GM18520 (cell line): ENCODE data around the gene SSBP2.

Source experiments
- ATAC-seq: cut with Tn5 transposase; IDR thresholded peaks from one replicate; pipeline ENCODE4 v1.9.1; 2021; ENCODE audit not compliant: unreplicated experiment

Gene SSBP2

GRCh38 chr5:81751009-81751835, at the start of gene SSBP2:
Gene SSBP2, minus strand, starts transcription at chr5:81751097. Its CDS starts 55 bp downstream, at chr5:81751042.
- peak; percentile 67 for ATAC-seq

GRCh38 chr5:81795666-81796065, 44.8 kb upstream of the SSBP2 start:
- ATAC-seq = no peak

GRCh38 chr5:81794226-81794625, 43.3 kb upstream of the SSBP2 start:
- ATAC-seq = no peak

GRCh38 chr5:81790336-81790735, 39.4 kb upstream of the SSBP2 start:
- ATAC-seq = no peak

- no peak for ATAC-seq
Observed at GRCh38 chr5:81789033-81789432, 38.1 kb upstream of the SSBP2 start.

- ATAC-seq = no peak
Observed at GRCh38 chr5:81788329-81788728, 37.4 kb upstream of the SSBP2 start.

GRCh38 chr5:81787474-81788242, 36.8 kb upstream of the SSBP2 start:
- no peak for ATAC-seq

GRCh38 chr5:81786991-81787390, 36.1 kb upstream of the SSBP2 start:
- no peak for ATAC-seq

GRCh38 chr5:81786496-81786895, 35.6 kb upstream of the SSBP2 start:
- no peak for ATAC-seq

GRCh38 chr5:81785322-81785721, 34.4 kb upstream of the SSBP2 start:
- ATAC-seq = no peak

- ATAC-seq = no peak
Observed at GRCh38 chr5:81783401-81783800, 32.5 kb upstream of the SSBP2 start.

GRCh38 chr5:81782811-81783210, 31.9 kb upstream of the SSBP2 start:
- no peak for ATAC-seq

GRCh38 chr5:81779916-81780266, 29.0 kb upstream of the SSBP2 start:
- no peak for ATAC-seq

- ATAC-seq = peak; percentile 78
Observed at GRCh38 chr5:81779125-81779915, 28.4 kb upstream of the SSBP2 start.

GRCh38 chr5:81778642-81779041, 27.7 kb upstream of the SSBP2 start:
- no peak for ATAC-seq

GRCh38 chr5:81776258-81776657, 25.4 kb upstream of the SSBP2 start:
- no peak for ATAC-seq

- no peak for ATAC-seq
Observed at GRCh38 chr5:81774374-81774773, 23.5 kb upstream of the SSBP2 start.

- no peak for ATAC-seq
Observed at GRCh38 chr5:81773574-81773973, 22.7 kb upstream of the SSBP2 start.

- no peak for ATAC-seq
Observed at GRCh38 chr5:81773161-81773560, 22.3 kb upstream of the SSBP2 start.

GRCh38 chr5:81772488-81772887, 21.6 kb upstream of the SSBP2 start:
- ATAC-seq = no peak

- ATAC-seq = no peak
Observed at GRCh38 chr5:81768935-81769452, 18.1 kb upstream of the SSBP2 start.
